SK-N-MC (cell line): ENCODE measurements around the gene MYH4.

ENCODE experiments used
- EZH2 ChIP-seq: fragments of 200-600 bp; sonication (generic); IDR thresholded peaks from one replicate; pipeline ENCODE4 v1.6.1; 2017; ENCODE audit warnings: antibody characterized with exemption
- FOXP2 ChIP-seq: optimal IDR thresholded peaks from 2 replicates; pipeline ENCODE3; 2011; ENCODE audit warnings: mild to moderate bottlenecking, moderate library complexity; ENCODE audit not compliant: insufficient read depth; ENCODE audit errors: extremely low read length, control extremely low read depth
- POLR2AphosphoS5 ChIP-seq: IDR thresholded peaks from 2 replicates; pipeline ENCODE4 v1.6.1; 2012; ENCODE audit warnings: mild to moderate bottlenecking, low read depth, low read length, borderline replicate concordance

- TF ChIP-seq POLR2AphosphoS5, result no peak
- no peak for TF ChIP-seq EZH2
- no peak for TF ChIP-seq FOXP2
Observed at GRCh38 chr17:10417431-10417830, 51.9 kb downstream of the MYH4 start.
